Urinary bladder (tissue), 4 donors: ENCODE data around the gene NIPAL3. TPM values are rescaled to one million over a fixed set of nuclear protein-coding genes. Genes with fewer than 3 reads are reported as not detected.
"Not testable (repeated sequence)": the region's sequence is repeated elsewhere in the genome, so short reads cannot be mapped to it uniquely, and the experiment has no call there.

Experiments
- DNase-seq: peaks from one replicate; pipeline ENCODE4 v3.0.0-alpha.2; 2015; ENCODE audit errors: extremely low spot score
- H3K27ac ChIP-seq: one replicate; pipeline ENCODE4 v1.5.1; 2013; ENCODE audit warnings: low read depth, mild to moderate bottlenecking, moderate library complexity
- H3K36me3 ChIP-seq: one replicate; pipeline ENCODE4 v1.6.1; 2013; ENCODE audit warnings: mild to moderate bottlenecking, moderate library complexity; ENCODE audit not compliant: insufficient read depth
- H3K4me1 ChIP-seq: one replicate; pipeline ENCODE4 v1.6.1; 2013; ENCODE audit warnings: mild to moderate bottlenecking, moderate library complexity; ENCODE audit not compliant: insufficient read depth
- H3K4me3 ChIP-seq: one replicate; pipeline ENCODE4 v1.5.1; 2013; ENCODE audit warnings: low read depth, low read length
- WGBS: extraction: QIAGEN DNeasy Blood & Tissue Kit; methylation state at CpG from one replicate; pipeline ENCODE4 v1.1.7; 2013; 5-methylcytosine and 5-hydroxymethylcytosine counted together
- polyA plus RNA-seq: library from polyadenylated mRNA; stranded (reverse); fragments of 200-250 nt; gene quantifications from one replicate; pipeline ENCODE4 v1.2.3, GENCODE V29; 2013
- total RNA-seq: library from RNA; depleted of rRNA; stranded (reverse); fragments of >200 nt; gene quantifications from one replicate; pipeline ENCODE4 v1.2.3, GENCODE V29; 2014
- donor health status: healthy with polysubstance abuse.
- donor health status: healthy.

NIPAL3 gene
- total and polyA plus RNA-seq, 2 donors = 10.8 to 13.9 TPM

- no peak for DNase-seq
- Histone ChIP-seq H3K4me3 (no peak overlapping the region), H3K27ac (no peak overlapping the region), H3K4me1 (no peaks in the 10 kb centered on the region), H3K36me3 (no peaks in the 10 kb centered on the region)
- 87% methylated on average over 9 of the region's 9 CpGs for WGBS
Observed at GRCh38 chr1:24487455-24487854, 71.9 kb downstream of the NIPAL3 start.

DNA sequence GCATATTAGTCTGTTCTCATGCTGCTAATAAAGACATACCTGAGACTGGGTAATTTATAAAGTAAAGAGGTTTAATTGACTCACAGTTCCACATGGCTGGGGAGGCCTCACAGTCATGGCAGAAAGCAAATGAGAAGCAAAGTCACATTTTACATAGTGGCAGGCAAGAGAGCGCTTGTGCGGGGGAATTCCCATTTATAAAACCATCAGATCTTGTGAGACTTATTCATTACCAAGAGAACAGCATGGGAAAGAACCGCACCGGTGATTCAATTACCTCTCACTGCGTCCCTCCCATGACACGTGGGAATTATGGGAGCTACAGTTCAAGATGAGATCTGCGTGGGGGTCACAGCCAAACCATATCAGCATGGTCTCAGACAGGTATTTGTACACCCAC is 72.6 kb downstream of the NIPAL3 start:
- not testable (repeated sequence) for H3K36me3 ChIP-seq, H3K27ac ChIP-seq, DNase-seq, H3K4me1 ChIP-seq, H3K4me3 ChIP-seq
- WGBS = 92% methylated on average over 7 of the region's 7 CpGs

GRCh38 chr1:24489674-24490073 is 74.1 kb downstream of the NIPAL3 start:
- no peaks in the 10 kb centered on the region for H3K36me3 ChIP-seq
- no peak overlapping the region for H3K27ac ChIP-seq
- H3K4me1 ChIP-seq = no peaks in the 10 kb centered on the region
- WGBS = 92% methylated on average over 13 of the region's 13 CpGs
- no peak for DNase-seq
- H3K4me3 ChIP-seq = no peak overlapping the region

- Histone ChIP-seq H3K4me3 (no peak overlapping the region), H3K36me3 (no peaks in the 10 kb centered on the region), H3K4me1 (no peaks in the 10 kb centered on the region), H3K27ac (no peak overlapping the region)
- WGBS = 96% methylated on average over 18 of the region's 18 CpGs
- no peak for DNase-seq
Observed at GRCh38 chr1:24490101-24490781, 74.6 kb downstream of the NIPAL3 start.

- Histone ChIP-seq H3K4me1 (no peaks in the 10 kb centered on the region), H3K4me3 (no peak overlapping the region), H3K36me3 (no peaks in the 10 kb centered on the region), H3K27ac (no peak overlapping the region)
- no peak for DNase-seq
- 35% methylated on average over 15 of the region's 15 CpGs for WGBS
Observed at GRCh38 chr1:24491577-24492360, 76.2 kb downstream of the NIPAL3 start.

DNA sequence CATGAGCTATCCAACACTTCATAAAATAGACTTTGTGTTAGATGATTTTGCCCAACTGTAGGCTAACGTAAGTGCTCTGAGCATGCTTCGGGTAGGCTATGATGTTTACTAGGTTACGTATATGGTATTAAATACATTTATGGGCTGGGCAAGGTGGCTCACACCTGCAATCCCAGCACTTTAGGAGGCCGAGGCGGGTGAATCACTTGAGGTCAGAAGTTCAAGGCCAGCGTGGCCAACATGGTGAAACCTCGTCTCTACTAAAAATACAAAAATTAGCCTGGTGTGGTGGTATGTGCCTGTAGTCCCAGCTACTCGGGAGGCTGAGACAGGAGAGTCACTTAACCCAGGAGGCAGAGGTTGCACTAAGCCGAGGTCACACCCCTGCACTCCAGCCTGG is 77.3 kb downstream of the NIPAL3 start:
- not testable (repeated sequence) for H3K4me1 ChIP-seq, H3K36me3 ChIP-seq, H3K4me3 ChIP-seq, H3K27ac ChIP-seq, DNase-seq
- 87% methylated on average over 9 of the region's 9 CpGs for WGBS

DNA sequence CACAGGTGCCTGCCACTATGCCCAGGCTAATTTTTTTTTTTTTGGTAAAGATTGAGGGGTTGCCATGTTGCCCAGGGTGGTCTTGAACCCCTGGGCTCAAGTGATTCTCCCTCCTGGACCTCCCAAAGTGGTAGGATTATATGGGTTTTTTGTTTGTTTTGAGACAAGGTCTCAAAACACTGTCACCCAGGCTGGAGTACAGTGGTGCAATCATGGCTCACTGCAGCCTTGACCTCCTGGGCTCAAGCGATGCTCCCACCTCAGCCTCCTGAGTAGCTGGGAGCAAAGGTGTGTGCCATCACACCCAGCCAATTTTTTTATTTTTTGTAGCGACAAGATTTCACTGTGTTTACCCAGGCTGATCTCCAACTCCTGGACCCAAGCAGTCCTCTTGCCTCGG is 78.2 kb downstream of the NIPAL3 start:
- Histone ChIP-seq H3K36me3 (no peaks in the 10 kb centered on the region), H3K4me1 (no peaks in the 10 kb centered on the region), H3K4me3 (no peak overlapping the region), H3K27ac (no peak overlapping the region)
- no peak for DNase-seq
- 77% methylated on average over 3 of the region's 3 CpGs for WGBS

- Histone ChIP-seq H3K4me3 (no peak overlapping the region), H3K4me1 (peaks cover 2% of the 10 kb centered on the region), H3K27ac (no peak overlapping the region), H3K36me3 (no peaks in the 10 kb centered on the region)
- no peak for DNase-seq
- WGBS = 89% methylated on average over 12 of the region's 12 CpGs
Observed at GRCh38 chr1:24498589-24498988, 83.0 kb downstream of the NIPAL3 start.

- H3K4me3 ChIP-seq = no peak overlapping the region
- DNase-seq = no peak
- 63% methylated on average over 5 of the region's 5 CpGs for WGBS
Observed at GRCh38 chr1:24500448-24501048, 84.9 kb downstream of the NIPAL3 start.

GRCh38 chr1:24501371-24502064 is 85.9 kb downstream of the NIPAL3 start:
- 57% methylated on average over 16 of the region's 16 CpGs for WGBS
- H3K27ac ChIP-seq = peak overlapping the region; percentile 92
- peaks cover 2% of the 10 kb centered on the region for H3K4me1 ChIP-seq
- H3K36me3 ChIP-seq = no peaks in the 10 kb centered on the region
- H3K4me3 ChIP-seq = peak overlapping the region; percentile 82
- DNase-seq = no peak

More at GRCh38 chr1:24500448-24501048, 84.9 kb downstream of the NIPAL3 start:
- H3K36me3 ChIP-seq = no peaks in the 10 kb centered on the region
- H3K27ac ChIP-seq = no peak overlapping the region
- H3K4me1 ChIP-seq = peaks cover 2% of the 10 kb centered on the region

DNA sequence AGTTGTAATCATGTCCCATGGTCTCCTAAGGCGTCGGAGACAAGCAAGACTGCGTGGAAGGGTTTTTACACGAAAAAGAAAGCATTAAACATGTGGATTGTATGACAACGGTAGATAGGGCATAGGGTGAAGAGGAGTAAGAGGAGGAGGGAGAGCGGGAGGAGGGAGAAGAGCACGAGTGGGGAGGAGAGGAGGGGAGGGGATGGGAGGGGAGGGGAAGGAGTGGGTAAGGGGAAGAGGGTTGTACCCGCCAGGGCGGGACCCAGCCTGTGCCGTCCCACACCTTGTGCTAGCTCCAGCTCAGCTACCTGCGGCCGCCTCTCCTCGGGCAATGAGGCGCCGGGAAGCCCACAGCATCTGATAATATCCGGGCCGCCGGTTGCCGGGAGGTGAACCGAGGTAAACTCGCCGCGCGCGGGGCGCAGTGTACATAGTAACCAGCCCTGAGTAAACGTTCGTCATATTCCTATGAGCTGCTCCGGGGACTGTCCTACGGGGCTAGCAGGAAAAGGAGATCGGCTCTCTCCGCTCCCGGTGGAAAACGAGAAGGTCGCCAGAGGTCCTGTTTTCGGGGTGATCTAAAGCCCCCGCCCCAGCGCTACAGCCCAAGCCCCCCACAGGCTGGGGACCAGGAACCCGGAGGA is 86.6 kb downstream of the NIPAL3 start:
- WGBS = 2% methylated on average over 39 of the region's 39 CpGs
- Histone ChIP-seq H3K27ac (peak overlapping the region; percentile 92), H3K4me3 (peak overlapping the region; percentile 82), H3K36me3 (no peaks in the 10 kb centered on the region), H3K4me1 (peaks cover 2% of the 10 kb centered on the region)
- DNase-seq = peak; percentile 49

DNA sequence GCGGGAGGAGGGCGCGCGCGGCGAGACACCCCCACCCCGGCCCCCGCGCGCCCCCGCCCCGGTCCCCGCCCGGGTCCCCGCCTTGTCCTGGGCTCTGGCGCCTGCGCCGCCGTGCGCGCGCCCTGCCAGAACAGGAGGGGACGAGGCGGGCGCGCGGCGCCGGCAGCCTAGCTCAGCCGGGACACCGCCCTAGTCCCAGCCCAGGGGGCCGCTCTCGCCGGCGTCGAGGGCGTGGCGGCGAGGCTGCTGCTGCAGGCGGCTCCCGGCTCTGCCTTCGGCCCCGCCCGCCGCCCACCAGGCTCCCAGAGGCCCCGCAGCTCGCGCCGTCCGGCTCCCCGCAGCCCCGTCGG is 87.1 kb downstream of the NIPAL3 start, which contains the start of gene RCAN3:
RCAN3 (plus strand) TSS at position 128 of the 350 bp plus-strand sequence. CDS start 11,537 bp downstream, outside the sequence.
- WGBS = under 1% methylated on average over 53 of the region's 53 CpGs
- peak; percentile 14 for DNase-seq
- H3K4me1 ChIP-seq = peaks cover 2% of the 10 kb centered on the region
- peak within 1 kb of the TSS; percentile 82 for H3K4me3 ChIP-seq
- H3K36me3 ChIP-seq = no peaks in the 10 kb centered on the region
- peak within 1 kb of the TSS; percentile 92 for H3K27ac ChIP-seq
